Activated T-cell treated with anti-CD3 and anti-CD28 coated beads for 4 hours (primary cell): ENCODE results near the gene FES.

Experiments used
- DNase-seq: peaks from one replicate; pipeline ENCODE4 v3.0.0-alpha.2; 2020

FES gene

DNA sequence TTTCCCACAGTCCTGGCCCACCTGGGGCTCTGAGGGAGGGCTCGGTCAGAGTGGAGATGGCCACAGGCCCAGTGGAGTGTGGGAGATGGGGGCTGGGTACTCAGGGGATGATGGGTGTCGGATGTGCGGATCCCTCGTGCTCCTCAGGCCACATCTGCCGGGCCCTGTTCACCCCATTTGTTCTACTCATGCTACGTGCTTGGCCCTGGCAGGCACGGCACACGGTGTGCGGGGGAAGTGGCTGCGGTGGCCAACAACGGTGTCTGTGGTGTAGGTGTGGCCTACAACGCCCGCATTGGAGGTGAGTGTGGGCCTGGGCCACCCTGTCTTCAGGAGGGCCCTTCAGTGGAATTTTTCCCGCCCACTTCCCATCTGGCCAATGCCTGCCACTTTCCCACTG is 7.0 kb upstream of the FES start:
- no peak for DNase-seq

DNA sequence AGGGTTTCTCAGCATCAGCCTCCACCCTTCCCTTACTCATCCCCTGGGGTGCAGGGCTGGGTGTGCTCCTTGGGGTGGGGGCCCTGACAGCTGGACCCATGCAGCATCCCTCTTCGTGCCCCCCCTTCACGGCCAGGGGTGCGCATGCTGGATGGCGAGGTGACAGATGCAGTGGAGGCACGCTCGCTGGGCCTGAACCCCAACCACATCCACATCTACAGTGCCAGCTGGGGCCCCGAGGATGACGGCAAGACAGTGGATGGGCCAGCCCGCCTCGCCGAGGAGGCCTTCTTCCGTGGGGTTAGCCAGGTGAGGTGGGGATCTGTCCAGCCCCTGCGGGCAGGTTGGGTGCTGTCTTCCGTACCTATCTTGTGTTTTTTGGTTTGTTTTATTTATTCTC is 6.3 kb upstream of the FES start:
- DNase-seq, result no peak

DNA sequence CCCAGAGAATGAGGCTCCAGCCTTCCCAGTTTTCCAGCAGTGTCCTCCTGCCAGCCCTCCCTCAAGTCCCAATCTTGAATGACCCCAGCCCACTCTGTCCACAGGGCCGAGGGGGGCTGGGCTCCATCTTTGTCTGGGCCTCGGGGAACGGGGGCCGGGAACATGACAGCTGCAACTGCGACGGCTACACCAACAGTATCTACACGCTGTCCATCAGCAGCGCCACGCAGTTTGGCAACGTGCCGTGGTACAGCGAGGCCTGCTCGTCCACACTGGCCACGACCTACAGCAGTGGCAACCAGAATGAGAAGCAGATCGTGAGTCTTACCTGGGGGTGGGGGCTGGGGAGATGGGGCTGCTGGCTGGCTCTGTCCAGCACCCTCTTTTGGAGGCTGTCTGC is 5.6 kb upstream of the FES start:
- DNase-seq, result no peak

DNA sequence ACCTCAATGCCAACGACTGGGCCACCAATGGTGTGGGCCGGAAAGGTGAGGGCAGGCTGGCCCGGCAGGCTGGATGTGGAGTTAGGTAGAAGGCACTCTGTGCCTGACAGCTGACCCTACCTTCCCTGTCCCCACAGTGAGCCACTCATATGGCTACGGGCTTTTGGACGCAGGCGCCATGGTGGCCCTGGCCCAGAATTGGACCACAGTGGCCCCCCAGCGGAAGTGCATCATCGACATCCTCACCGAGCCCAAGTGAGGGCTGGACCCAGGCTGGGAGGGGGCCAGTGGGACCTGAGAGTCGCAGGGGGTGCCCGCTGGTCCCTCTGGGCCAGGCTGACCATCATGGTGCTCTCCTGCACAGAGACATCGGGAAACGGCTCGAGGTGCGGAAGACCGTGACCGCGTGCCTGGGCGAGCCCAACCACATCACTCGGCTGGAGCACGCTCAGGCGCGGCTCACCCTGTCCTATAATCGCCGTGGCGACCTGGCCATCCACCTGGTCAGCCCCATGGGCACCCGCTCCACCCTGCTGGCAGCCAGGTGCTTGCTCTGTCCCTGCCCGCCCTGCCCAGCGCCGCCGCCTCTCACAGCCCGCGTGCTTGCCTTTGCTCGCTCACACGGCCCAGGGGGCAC is 4.5 kb upstream of the FES start:
- DNase-seq, result no peak

DNA sequence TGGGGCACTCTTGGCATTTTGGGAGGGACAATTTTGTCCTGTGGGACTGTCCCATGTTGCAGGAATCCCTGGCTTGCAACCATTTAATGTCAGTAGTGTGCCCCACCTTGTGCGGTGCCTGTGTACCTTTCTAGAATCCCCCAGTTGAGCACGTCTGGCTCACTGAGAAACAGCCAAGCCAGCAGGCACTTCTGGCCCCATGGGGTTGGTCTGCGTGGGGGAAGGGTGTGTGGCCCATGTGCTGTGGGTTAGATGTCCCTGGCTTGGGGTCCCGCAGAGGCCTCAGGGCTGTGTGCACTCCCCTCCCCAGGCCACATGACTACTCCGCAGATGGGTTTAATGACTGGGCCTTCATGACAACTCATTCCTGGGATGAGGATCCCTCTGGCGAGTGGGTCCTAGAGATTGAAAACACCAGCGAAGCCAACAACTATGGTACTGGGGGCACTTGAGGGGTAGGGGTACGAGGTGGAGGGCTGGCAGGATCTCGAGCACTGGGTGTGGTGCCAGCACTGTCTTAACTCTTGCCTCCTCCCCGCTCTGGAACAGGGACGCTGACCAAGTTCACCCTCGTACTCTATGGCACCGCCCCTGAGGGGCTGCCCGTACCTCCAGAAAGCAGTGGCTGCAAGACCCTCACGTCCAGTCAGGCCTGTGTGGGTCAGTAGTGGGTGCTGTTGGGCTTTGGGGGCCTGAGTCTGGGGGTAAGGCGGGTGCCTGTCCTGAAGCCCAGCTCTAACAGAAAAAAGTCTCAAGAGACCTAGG is 3.7 kb upstream of the FES start:
- no peak for DNase-seq

DNA sequence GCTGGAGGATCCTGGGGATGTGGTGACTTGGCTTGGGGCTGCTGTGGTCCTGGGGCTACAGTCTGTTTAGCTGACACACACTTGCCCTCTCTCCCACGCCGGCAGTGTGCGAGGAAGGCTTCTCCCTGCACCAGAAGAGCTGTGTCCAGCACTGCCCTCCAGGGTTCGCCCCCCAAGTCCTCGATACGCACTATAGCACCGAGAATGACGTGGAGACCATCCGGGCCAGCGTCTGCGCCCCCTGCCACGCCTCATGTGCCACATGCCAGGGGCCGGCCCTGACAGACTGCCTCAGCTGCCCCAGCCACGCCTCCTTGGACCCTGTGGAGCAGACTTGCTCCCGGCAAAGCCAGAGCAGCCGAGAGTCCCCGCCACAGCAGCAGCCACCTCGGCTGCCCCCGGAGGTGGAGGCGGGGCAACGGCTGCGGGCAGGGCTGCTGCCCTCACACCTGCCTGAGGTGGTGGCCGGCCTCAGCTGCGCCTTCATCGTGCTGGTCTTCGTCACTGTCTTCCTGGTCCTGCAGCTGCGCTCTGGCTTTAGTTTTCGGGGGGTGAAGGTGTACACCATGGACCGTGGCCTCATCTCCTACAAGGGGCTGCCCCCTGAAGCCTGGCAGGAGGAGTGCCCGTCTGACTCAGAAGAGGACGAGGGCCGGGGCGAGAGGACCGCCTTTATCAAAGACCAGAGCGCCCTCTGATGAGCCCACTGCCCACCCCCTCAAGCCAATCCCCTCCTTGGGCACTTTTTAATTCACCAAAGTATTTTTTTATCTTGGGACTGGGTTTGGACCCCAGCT is 2.9 kb upstream of the FES start:
- DNase-seq, result no peak

DNA sequence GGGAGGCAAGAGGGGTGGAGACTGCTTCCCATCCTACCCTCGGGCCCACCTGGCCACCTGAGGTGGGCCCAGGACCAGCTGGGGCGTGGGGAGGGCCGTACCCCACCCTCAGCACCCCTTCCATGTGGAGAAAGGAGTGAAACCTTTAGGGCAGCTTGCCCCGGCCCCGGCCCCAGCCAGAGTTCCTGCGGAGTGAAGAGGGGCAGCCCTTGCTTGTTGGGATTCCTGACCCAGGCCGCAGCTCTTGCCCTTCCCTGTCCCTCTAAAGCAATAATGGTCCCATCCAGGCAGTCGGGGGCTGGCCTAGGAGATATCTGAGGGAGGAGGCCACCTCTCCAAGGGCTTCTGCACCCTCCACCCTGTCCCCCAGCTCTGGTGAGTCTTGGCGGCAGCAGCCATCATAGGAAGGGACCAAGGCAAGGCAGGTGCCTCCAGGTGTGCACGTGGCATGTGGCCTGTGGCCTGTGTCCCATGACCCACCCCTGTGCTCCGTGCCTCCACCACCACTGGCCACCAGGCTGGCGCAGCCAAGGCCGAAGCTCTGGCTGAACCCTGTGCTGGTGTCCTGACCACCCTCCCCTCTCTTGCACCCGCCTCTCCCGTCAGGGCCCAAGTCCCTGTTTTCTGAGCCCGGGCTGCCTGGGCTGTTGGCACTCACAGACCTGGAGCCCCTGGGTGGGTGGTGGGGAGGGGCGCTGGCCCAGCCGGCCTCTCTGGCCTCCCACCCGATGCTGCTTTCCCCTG is 2.2 kb upstream of the FES start:
- DNase-seq, result no peak

DNA sequence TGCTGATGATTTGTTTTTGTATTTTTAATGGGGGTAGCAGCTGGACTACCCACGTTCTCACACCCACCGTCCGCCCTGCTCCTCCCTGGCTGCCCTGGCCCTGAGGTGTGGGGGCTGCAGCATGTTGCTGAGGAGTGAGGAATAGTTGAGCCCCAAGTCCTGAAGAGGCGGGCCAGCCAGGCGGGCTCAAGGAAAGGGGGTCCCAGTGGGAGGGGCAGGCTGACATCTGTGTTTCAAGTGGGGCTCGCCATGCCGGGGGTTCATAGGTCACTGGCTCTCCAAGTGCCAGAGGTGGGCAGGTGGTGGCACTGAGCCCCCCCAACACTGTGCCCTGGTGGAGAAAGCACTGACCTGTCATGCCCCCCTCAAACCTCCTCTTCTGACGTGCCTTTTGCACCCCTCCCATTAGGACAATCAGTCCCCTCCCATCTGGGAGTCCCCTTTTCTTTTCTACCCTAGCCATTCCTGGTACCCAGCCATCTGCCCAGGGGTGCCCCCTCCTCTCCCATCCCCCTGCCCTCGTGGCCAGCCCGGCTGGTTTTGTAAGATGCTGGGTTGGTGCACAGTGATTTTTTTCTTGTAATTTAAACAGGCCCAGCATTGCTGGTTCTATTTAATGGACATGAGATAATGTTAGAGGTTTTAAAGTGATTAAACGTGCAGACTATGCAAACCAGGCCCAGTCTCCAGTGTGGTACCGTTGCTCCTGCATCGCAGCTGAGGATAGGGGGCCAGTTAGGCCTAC is 1.4 kb upstream of the FES start:
- no peak for DNase-seq

DNA sequence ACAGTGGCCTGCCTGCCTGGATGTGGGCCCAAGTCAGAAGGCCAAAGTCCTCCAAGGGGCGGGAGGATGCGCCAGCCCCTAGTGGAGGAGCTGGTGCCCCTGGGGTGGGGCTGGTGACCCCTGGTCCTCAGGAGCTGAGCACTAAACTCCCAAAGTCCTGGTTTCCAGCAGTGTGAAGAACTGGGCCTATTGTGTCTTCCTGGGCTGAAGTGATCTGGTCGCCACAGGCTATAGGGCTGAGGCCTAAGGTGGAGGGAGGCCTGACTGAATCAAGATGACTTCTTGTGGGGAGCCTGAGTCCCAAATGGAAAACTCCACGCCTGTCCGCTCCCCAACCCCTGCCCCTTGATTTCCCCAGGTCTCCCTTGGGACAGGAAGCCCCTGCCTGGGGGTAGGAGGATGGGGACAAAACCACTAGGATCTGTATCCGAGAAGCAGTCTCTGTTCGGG is 753 bp upstream of the FES start:
- DNase-seq, result no peak

DNA sequence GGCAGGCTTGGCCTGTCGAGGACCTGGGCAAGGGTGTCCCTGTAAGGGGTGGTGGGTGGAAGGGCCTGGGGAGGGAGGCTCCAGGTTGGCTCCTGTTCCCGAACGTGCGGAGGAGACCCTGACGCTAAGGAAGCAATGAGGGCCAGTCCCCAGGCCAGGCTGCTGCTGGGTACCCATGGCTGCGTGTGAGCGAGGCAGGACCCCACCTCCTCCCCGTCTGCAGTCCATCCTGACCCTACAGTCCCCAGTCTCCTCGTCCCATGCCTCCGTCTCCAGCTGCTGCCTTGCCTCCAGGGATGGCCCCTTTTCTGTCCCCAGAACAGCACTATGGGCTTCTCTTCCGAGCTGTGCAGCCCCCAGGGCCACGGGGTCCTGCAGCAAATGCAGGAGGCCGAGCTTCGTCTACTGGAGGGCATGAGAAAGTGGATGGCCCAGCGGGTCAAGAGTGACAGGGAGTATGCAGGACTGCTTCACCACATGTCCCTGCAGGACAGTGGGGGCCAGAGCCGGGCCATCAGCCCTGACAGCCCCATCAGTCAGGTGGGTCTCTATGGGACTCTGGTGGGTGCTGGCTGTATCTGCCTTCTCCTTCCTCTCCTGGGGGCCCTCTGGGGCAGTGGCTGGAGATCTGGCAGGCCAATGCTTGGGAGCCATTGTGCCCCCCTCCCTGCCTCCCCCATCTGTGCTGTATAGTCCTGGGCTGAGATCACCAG is 571 bp downstream of the FES start:
- DNase-seq, result no peak

DNA sequence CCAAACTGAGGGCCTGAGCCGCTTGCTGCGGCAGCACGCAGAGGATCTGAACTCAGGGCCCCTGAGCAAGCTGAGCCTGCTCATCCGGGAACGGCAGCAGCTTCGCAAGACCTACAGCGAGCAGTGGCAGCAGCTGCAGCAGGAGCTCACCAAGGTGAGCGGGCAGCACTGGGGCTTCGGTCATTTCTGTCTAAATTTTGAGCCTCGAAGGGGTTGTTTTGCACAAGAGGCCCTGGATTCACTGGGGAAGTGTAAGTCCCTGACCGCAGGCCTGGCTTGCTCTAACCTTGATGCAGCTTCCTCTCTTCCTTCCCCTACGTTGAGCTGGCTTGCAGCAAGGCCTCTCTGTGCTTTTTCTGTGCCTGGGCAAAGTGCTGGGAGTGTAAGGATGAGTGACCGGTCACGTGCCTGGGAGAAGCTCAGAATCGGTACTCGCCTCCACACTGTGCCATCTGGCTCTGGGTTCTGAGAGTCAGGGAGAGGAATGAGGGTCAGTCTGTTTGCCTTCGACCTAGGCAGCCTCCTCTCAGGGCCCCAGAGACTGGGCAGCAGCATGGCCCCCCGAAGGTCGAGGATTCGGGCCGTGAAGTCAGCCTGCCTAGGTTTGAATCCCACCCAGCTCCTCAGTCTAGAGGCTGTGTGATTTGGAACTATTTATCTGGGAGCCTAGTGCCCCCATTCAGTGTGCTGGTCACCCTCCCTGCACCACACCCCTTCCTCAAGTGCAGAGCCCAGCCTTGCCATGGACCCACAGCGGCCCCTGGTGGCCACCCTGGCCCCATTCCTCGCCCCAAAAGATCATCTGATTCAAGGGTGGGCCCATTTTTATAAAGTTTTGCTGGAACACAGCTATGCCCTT is 1.4 kb downstream of the FES start:
- peak; percentile 77 for DNase-seq

DNA sequence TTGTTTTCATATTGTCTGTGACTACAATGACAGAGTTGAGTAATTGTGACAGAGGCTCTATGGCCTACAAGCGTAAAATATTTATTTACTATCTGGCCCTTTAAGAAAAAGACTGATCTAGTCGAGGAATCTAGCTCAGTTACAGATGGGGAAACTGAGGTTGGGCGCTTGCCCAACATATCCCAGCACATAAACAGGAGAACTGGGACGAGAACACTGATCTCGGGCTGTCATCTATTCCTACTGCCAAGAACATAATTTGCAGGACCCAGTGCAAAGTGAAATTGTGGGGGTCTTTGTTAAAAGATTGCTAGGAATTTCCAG is 1.9 kb downstream of the FES start:
- DNase-seq, result no peak

DNA sequence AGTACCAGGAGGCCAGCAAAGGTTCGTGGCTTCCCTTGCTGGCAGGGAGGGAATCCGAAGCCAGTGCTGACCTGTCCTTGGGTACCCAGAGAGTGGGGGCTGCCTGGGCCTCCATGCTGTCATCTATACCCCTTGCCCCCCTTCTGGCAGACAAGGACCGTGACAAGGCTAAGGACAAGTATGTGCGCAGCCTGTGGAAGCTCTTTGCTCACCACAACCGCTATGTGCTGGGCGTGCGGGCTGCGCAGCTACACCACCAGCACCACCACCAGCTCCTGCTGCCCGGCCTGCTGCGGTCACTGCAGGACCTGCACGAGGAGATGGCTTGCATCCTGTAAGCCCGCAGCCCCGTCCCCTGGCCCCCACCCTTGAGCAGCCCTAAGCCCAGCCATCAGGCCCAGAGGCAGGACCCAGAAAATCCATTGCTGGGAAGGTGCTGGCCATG is 2.8 kb downstream of the FES start:
- DNase-seq, result no peak

DNA sequence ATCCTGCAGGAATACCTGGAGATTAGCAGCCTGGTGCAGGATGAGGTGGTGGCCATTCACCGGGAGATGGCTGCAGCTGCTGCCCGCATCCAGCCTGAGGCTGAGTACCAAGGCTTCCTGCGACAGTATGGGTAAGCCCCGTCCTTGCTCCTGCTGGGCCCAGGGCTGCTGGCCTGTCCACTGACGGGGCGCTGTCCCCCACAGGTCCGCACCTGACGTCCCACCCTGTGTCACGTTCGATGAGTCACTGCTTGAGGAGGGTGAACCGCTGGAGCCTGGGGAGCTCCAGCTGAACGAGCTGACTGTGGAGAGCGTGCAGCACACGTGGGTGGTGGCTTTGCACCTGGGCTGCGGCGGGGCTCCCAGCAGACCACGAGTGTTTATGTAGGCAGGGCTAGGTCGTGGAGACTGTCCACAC is 5.0 kb downstream of the FES start:
- DNase-seq, result no peak

DNA sequence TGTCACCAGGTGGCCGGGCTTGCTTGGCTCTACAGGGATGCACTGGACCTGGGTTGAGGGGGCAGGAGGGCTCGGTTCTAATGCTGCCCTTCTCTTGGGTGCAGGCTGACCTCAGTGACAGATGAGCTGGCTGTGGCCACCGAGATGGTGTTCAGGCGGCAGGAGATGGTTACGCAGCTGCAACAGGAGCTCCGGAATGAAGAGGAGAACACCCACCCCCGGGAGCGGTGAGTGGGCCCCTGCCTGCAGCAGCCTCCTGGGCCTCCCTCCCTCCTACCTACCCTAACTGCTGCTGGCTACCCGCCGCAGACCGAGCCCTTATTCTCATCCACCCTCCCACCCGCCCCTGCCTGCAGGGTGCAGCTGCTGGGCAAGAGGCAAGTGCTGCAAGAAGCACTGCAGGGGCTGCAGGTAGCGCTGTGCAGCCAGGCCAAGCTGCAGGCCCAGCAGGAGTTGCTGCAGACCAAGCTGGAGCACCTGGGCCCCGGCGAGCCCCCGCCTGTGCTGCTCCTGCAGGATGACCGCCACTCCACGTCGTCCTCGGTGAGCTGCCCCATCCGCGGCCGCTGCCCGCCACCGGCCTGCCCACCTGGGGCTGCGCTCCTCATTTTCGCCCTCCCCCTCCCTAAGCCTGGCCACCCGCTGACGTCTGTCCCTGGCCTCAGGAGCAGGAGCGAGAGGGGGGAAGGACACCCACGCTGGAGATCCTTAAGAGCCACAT is 5.6 kb downstream of the FES start:
- no peak for DNase-seq

DNA sequence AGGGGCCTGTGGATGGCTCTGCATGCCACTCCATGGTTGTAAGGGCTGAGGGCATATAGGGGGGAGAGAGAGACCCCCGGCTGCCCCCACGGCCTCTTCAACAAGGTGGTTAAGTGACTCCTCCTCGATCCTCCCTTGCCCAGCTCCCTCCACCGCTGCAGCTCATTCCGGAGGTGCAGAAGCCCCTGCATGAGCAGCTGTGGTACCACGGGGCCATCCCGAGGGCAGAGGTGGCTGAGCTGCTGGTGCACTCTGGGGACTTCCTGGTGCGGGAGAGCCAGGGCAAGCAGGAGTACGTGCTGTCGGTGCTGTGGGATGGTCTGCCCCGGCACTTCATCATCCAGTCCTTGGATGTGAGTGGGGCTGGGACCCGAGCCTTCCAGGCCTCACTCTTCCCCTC is 6.5 kb downstream of the FES start:
- no peak for DNase-seq

DNA sequence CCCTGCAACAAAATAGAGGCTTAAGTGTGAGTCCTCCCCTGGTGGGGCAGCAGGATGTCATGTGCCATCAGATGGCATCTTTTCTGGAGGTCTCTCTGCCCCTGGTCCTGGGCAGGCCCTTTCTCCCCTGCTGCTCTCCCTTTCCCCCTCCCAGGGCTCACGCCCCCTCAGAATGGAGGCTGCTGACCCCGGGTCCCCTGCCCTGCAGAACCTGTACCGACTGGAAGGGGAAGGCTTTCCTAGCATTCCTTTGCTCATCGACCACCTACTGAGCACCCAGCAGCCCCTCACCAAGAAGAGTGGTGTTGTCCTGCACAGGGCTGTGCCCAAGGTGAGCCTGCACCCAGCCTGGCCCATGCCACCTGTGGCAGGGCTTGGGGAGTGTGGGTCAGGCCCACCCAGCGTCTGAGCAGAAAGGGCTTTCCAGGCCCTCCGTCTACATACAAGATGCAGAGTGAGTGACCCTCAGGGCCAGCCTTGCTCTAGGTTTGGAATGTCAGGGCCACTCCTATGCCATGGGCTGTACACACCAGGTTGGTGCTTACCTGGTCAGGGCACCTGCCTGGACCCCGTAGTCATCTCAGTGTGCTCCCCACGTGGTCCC is 7.1 kb downstream of the FES start:
- no peak for DNase-seq

DNA sequence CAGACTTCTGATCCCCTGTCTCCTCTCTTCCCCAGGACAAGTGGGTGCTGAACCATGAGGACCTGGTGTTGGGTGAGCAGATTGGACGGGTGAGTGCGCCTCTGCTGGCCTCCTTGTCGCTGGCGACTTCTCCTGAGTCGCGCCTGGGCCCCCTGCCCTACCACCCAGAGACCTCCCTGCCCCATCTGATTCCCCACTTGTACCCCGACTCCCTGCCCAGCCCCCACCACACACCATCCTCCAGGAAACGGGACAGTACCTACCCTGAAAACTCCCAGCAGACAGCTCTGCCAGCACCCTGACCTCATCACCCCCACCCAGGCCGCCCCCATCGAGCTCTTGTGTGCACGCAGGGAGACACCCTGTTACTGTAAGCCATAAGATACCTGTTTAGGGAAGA is 7.7 kb downstream of the FES start:
- no peak for DNase-seq

DNA sequence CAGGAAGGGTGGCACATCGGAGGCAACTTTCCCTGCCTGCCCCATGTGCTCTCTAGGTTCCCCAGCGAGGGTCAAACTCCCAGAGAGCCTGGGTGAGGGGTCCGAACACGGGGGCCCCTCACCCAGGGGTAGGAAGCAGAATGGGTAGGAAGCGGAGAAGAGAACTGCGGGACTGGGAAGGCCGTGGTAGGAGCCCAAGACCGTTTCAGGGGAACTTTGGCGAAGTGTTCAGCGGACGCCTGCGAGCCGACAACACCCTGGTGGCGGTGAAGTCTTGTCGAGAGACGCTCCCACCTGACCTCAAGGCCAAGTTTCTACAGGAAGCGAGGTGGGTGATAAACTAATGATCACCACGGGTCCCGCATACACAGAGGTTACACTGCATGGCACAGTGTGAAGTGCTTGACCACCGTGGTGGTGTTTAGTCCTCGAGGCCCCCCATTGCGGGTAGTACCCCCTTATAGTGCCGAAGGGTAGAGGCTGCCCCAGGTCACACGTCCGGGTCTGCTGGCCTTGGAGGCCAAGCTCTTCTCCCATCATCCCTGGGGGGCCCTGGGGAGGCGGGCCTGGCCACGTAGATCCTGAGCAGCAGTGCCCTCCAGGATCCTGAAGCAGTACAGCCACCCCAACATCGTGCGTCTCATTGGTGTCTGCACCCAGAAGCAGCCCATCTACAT is 8.3 kb downstream of the FES start:
- DNase-seq, result no peak
